ENCODE results near the gene MYO3A. TPM values are rescaled to one million over a fixed set of nuclear protein-coding genes. Genes with fewer than 3 reads are reported as not detected.

MYO3A gene
- total and polyA plus RNA-seq, 8 donors = 0.45 to 29.8 (median 0.99) TPM; not detected in 2

DNA sequence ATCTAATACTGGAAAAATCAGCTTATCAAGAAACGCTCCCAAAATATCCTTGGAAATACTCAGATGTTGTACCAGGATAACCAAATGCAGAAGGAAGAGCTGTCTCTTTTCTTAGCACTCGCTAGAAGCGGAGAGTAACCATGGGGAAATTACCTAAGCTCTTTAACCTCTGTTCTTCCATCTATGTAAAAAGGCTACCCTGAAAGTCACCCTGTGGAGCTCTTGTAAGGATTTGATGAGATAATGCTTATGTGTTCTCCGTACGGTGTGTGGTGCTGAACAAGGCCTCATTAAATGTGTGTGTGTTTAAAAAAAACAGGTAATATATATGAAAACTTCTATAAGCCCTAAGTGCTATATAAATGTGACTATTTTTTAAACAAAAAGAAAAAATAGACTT, 38.2 kb upstream of the MYO3A start:
- Histone ChIP-seq H3K9me3 (peaks cover 0 to 11% (median 9%) of the 10 kb centered on the region in 4 donors), H3K27ac (no peak overlapping the region), H3K4me1 (no peaks in the 10 kb centered on the region), H3K27me3 (no peaks in the 10 kb centered on the region), H3K4me3 (no peak overlapping the region), H3K36me3 (no peaks in the 10 kb centered on the region)
- DNase-seq = no peak
- 73 to 84% (median 80%) methylated on average over 5 of the region's 5 CpGs for WGBS, 5 donors
- intact Hi-C loops (cut with DNase I; ENCODE audit: low total_unique reads) = no loop called here
- TF ChIP-seq, protein P1, sequence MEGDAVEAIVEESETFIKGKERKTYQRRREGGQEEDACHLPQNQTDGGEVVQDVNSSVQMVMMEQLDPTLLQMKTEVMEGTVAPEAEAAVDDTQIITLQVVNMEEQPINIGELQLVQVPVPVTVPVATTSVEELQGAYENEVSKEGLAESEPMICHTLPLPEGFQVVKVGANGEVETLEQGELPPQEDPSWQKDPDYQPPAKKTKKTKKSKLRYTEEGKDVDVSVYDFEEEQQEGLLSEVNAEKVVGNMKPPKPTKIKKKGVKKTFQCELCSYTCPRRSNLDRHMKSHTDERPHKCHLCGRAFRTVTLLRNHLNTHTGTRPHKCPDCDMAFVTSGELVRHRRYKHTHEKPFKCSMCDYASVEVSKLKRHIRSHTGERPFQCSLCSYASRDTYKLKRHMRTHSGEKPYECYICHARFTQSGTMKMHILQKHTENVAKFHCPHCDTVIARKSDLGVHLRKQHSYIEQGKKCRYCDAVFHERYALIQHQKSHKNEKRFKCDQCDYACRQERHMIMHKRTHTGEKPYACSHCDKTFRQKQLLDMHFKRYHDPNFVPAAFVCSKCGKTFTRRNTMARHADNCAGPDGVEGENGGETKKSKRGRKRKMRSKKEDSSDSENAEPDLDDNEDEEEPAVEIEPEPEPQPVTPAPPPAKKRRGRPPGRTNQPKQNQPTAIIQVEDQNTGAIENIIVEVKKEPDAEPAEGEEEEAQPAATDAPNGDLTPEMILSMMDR (IDR thresholded peaks at IDR 0.05) = no peak
- TF ChIP-seq POLR2AphosphoS5 (IDR thresholded peaks at IDR 0.05) = no peak
- TF ChIP-seq EP300 (IDR thresholded peaks at IDR 0.05) = no peak

DNA sequence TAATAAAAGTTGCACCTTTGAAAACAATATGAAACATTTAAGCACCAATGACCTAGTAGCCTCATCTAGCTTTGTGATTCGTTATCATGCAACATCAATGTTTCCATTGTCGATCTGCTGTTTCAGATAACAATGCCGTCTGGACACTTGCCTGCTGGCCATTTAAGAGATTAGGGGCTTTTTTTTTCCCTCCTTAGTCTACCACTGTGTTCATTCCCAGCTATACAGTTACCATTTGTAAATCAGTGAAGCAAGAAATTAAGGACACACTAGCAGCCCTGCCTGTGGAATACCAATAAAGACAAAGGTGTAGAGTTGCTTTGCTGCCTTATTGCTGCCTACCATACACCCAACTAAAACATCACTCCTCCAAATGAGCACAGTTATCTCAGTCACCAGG, 37.6 kb upstream of the MYO3A start:
- 15 to 39% (median 33%) methylated on average over 3 of the region's 3 CpGs for WGBS, 5 donors
- H3K27me3 ChIP-seq = no peaks in the 10 kb centered on the region
- H3K36me3 ChIP-seq = no peaks in the 10 kb centered on the region
- no peak overlapping the region for H3K4me3 ChIP-seq
- TF ChIP-seq EP300 (IDR thresholded peaks at IDR 0.05) (no peak), POLR2AphosphoS5 (IDR thresholded peaks at IDR 0.05) (no peak), POLR2A (IDR thresholded peaks at IDR 0.05) (no peak)
- TF ChIP-seq, protein P1 (IDR thresholded peaks at IDR 0.05) = no peak
- intact Hi-C loops (cut with DNase I; ENCODE audit: low total_unique reads) = no loop called here
- H3K9me3 ChIP-seq = peaks cover 0 to 11% (median 8%) of the 10 kb centered on the region in 4 donors
- H3K4me1 ChIP-seq = no peaks in the 10 kb centered on the region
- no peak for DNase-seq
- H3K27ac ChIP-seq = no peak overlapping the region

DNA sequence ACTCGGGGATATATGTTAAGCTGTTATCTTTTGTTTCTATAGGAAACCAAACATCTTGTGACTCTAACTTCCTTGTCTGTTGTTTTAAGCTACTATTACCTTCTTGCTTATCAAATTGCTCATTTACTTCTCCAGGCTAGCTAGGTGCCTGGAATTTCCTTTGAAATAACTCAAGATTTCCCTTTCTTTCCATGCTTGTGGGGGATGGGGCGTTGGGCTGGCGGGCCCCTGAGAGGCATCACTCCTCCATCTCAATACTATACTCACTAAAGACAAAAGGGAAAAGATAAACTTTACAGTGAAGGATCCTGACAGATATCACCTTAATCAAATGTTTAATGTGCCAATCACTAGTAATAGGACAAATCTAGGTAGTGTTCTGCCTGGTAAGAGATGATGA, 34.7 kb upstream of the MYO3A start:
- intact Hi-C loops (cut with DNase I; ENCODE audit: low total_unique reads) = no loop called here
- WGBS, 5 donors = 26 to 55% (median 39%) methylated on average over 3 of the region's 3 CpGs

DNA sequence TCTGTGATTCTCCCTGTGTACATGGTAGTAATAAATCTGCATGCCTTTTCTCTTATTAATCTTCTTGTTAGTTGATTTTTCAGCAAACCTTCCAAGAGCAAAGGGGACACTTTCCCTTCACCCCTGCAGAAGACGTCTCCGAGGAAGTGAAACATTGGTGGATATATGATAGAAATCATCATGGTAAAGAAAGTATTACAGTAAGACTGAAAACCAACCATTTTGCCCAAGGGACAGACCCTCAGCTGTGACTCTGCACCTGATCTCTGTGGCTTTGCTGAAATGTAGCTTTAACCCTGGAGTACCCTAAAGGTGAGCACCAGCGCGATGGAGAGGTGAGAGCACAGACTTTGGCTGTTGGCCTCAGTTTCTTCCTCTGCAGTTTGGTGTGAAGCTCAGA, 32.8 kb upstream of the MYO3A start:
- Histone ChIP-seq H3K9me3 (no peaks in the 10 kb centered on the region), H3K27me3 (no peaks in the 10 kb centered on the region), H3K36me3 (no peaks in the 10 kb centered on the region), H3K27ac (no peak overlapping the region), H3K4me1 (no peaks in the 10 kb centered on the region), H3K4me3 (no peak overlapping the region)
- WGBS, 5 donors = 83 to 91% (median 89%) methylated on average over 4 of the region's 4 CpGs
- TF ChIP-seq POLR2A (IDR thresholded peaks at IDR 0.05) = no peak
- TF ChIP-seq, protein P1 (IDR thresholded peaks at IDR 0.05) = no peak
- TF ChIP-seq POLR2AphosphoS5 (IDR thresholded peaks at IDR 0.05) = no peak
- no peak for TF ChIP-seq EP300 (IDR thresholded peaks at IDR 0.05)
- DNase-seq = no peak
- intact Hi-C loops (cut with DNase I; ENCODE audit: low total_unique reads) = no loop called here

More for the DNA sequence above, 34.7 kb upstream of the MYO3A start:
- TF ChIP-seq POLR2A (IDR thresholded peaks at IDR 0.05) = no peak
- no peak for TF ChIP-seq EP300 (IDR thresholded peaks at IDR 0.05)
- TF ChIP-seq, protein P1 (IDR thresholded peaks at IDR 0.05) = no peak
- TF ChIP-seq POLR2AphosphoS5 (IDR thresholded peaks at IDR 0.05) = no peak
- Histone ChIP-seq H3K4me3 (no peak overlapping the region), H3K27ac (no peak overlapping the region), H3K9me3 (no peaks in the 10 kb centered on the region), H3K27me3 (no peaks in the 10 kb centered on the region), H3K4me1 (no peaks in the 10 kb centered on the region), H3K36me3 (no peaks in the 10 kb centered on the region)
- DNase-seq = no peak
